Measurements from ENCODE around the gene TPK1. TPM values are rescaled to one million over a fixed set of nuclear protein-coding genes. Genes with fewer than 3 reads are reported as not detected.

Gene TPK1
- total RNA-seq, 2 experiments from 2014 or later = 15.5 to 15.8 TPM

GRCh38 chr7:144713850-144714249 is 122.0 kb downstream of the TPK1 start:
- POLR2A ChIA-PET = no interaction called here
- intact Hi-C loops (cut with micrococcal nuclease) = no loop called here
- Mint-ChIP-seq H3K9me3 (peaks cover 4% of the 10 kb centered on the region), H3K27ac (no peak overlapping the region), H3K27me3 (no peaks in the 10 kb centered on the region), H3K4me3 (no peak overlapping the region), H3K36me3 (ENCODE audit: low read depth) (peaks cover 11% of the 10 kb centered on the region), H3K4me1 (ENCODE audit: low read depth) (peaks cover 9% of the 10 kb centered on the region)
- CTCF ChIA-PET = interaction anchor here (1.5 kb wide), 1 partner anchor 12 kb away, joined by 3 read pairs; no protein-coding TSS in a partner anchor
- ATAC-seq = no peak
- peak; percentile 10 for DNase-seq
- TF ChIP-seq CTCF (IDR thresholded peaks at IDR 0.05) = no peak

- ATAC-seq (no peak), DNase-seq (no peak)
- H3K4me1 Mint-ChIP-seq (ENCODE audit: low read depth) = peaks cover 9% of the 10 kb centered on the region
- TF ChIP-seq CTCF (IDR thresholded peaks at IDR 0.05) = no peak
- H3K4me3 Mint-ChIP-seq = no peak overlapping the region
- ChIA-PET CTCF (no interaction called here), POLR2A (no interaction called here)
- no peaks in the 10 kb centered on the region for H3K36me3 Mint-ChIP-seq (ENCODE audit: low read depth)
- intact Hi-C loops (cut with micrococcal nuclease) = no loop called here
- no peaks in the 10 kb centered on the region for H3K9me3 Mint-ChIP-seq
- no peak overlapping the region for H3K27ac Mint-ChIP-seq
- no peaks in the 10 kb centered on the region for H3K27me3 Mint-ChIP-seq
These were observed 125.1 kb downstream of the TPK1 start for GRCh38 chr7:144710791-144711190.

GRCh38 chr7:144709066-144709465 is 126.8 kb downstream of the TPK1 start:
- intact Hi-C loops (cut with micrococcal nuclease) = no loop called here
- Mint-ChIP-seq H3K27ac (no peak overlapping the region), H3K36me3 (ENCODE audit: low read depth) (peaks cover 8% of the 10 kb centered on the region), H3K9me3 (no peaks in the 10 kb centered on the region), H3K4me1 (ENCODE audit: low read depth) (peaks cover 9% of the 10 kb centered on the region), H3K4me3 (no peak overlapping the region), H3K27me3 (no peaks in the 10 kb centered on the region)
- ChIA-PET POLR2A (no interaction called here), CTCF (interaction anchor here (0.9 to 1.5 kb wide), 3 partner anchors 22 to 31 kb away, joined by 3 read pairs; no protein-coding TSS in a partner anchor)
- TF ChIP-seq CTCF (IDR thresholded peaks at IDR 0.05) = no peak
- no peak for ATAC-seq
- DNase-seq = no peak

- no peak for TF ChIP-seq CTCF (IDR thresholded peaks at IDR 0.05)
- DNase-seq (no peak), ATAC-seq (no peak)
- Mint-ChIP-seq H3K27me3 (no peaks in the 10 kb centered on the region), H3K9me3 (peaks cover 6% of the 10 kb centered on the region), H3K36me3 (ENCODE audit: low read depth) (peaks cover 10% of the 10 kb centered on the region), H3K4me3 (no peak overlapping the region), H3K27ac (peak overlapping the region; percentile 38), H3K4me1 (ENCODE audit: low read depth) (peaks cover 6% of the 10 kb centered on the region)
- POLR2A ChIA-PET = no interaction called here
- CTCF ChIA-PET = no interaction called here
- intact Hi-C loops (cut with micrococcal nuclease) = no loop called here
These were observed 144.6 kb downstream of the TPK1 start for GRCh38 chr7:144691240-144691639.

GRCh38 chr7:144682581-144683280 is 153.1 kb downstream of the TPK1 start:
- Mint-ChIP-seq H3K27me3 (no peaks in the 10 kb centered on the region), H3K9me3 (no peaks in the 10 kb centered on the region), H3K27ac (no peak overlapping the region), H3K4me3 (no peak overlapping the region), H3K36me3 (ENCODE audit: low read depth) (peaks cover 1% of the 10 kb centered on the region), H3K4me1 (ENCODE audit: low read depth) (no peaks in the 10 kb centered on the region)
- ChIA-PET POLR2A (no interaction called here), CTCF (no interaction called here)
- no peak for TF ChIP-seq CTCF (IDR thresholded peaks at IDR 0.05)
- no peak for ATAC-seq
- intact Hi-C loops (cut with micrococcal nuclease) = no loop called here
- DNase-seq = no peak
